GM12864 (cell line): ENCODE measurements around the gene MAP4K4.

Experiments
- DNase-seq: peaks from one replicate; pipeline ENCODE4 v3.0.0-alpha.2; 2011; ENCODE audit warnings: low read depth
- H3K4me3 ChIP-seq: 2 replicates; pipeline ENCODE4 v1.5.1; 2011; ENCODE audit warnings: mild to moderate bottlenecking, low read depth, low read length, control low read depth
- TF ChIP-seq, protein P1 (sequence below): IDR thresholded peaks from 2 replicates; pipeline ENCODE4 v1.5.1; 2011; ENCODE audit warnings: low read depth, mild to moderate bottlenecking, moderate library complexity, low read length, control low read depth, inconsistent platforms; ENCODE audit errors: missing control alignments

Gene MAP4K4

DNA sequence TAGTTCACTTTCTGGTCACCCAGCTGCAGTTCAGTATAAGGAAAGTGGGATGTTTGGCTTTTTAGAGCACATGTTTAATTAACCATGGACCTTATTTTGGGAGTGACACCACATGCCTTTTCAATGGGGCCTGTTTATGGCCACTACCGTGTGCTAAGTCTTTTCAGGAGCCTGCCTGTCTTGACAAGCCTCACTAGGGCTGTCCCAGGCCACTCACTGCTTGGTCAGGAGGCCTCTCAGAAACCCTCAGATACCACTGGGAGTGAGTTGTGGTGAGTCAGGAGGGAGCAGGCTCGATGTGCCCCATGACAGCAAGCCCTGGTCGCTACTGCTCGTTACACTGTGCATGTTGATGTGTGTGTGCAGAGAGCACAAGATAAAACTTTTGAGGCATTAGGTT is 123.0 kb downstream of the MAP4K4 start:
- TF ChIP-seq, protein P1, sequence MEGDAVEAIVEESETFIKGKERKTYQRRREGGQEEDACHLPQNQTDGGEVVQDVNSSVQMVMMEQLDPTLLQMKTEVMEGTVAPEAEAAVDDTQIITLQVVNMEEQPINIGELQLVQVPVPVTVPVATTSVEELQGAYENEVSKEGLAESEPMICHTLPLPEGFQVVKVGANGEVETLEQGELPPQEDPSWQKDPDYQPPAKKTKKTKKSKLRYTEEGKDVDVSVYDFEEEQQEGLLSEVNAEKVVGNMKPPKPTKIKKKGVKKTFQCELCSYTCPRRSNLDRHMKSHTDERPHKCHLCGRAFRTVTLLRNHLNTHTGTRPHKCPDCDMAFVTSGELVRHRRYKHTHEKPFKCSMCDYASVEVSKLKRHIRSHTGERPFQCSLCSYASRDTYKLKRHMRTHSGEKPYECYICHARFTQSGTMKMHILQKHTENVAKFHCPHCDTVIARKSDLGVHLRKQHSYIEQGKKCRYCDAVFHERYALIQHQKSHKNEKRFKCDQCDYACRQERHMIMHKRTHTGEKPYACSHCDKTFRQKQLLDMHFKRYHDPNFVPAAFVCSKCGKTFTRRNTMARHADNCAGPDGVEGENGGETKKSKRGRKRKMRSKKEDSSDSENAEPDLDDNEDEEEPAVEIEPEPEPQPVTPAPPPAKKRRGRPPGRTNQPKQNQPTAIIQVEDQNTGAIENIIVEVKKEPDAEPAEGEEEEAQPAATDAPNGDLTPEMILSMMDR = no peak
- no peak overlapping the region for H3K4me3 ChIP-seq
- DNase-seq = no peak

DNA sequence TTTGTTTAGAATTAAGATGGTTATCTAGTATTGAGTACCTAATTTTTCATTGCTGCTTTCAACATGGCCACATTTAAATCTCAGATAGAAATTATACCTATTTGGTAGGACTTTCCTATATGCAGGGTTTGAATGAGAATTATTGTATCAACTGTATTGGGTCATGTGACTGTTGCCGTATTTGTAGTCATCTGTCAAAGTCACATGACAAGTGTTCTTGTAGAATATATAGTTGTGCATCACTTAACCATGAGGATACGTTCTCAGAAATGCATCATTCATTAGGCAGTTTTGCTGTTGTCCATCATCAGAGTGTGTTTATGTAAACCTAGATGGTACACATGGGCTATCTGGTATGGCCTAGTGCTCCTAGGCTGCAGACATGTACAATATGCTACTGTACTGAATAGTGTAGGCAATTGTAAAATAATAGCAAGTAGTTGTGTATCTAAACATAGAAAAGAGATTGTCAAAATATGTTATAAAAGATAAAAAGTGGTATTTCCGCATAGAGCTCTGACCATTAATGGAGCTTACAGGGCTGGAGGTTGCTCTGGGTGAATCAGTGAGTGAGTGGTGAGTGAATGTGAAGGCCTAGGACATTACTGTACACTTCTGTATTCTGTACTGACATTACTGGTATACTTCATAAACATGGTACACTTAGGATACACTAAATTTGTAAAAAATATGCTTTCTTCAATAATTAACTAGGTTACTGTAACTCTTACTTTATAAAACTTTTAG is 123.7 kb downstream of the MAP4K4 start:
- no peak for DNase-seq
- TF ChIP-seq, protein P1 = no peak
- H3K4me3 ChIP-seq = no peak overlapping the region

DNA sequence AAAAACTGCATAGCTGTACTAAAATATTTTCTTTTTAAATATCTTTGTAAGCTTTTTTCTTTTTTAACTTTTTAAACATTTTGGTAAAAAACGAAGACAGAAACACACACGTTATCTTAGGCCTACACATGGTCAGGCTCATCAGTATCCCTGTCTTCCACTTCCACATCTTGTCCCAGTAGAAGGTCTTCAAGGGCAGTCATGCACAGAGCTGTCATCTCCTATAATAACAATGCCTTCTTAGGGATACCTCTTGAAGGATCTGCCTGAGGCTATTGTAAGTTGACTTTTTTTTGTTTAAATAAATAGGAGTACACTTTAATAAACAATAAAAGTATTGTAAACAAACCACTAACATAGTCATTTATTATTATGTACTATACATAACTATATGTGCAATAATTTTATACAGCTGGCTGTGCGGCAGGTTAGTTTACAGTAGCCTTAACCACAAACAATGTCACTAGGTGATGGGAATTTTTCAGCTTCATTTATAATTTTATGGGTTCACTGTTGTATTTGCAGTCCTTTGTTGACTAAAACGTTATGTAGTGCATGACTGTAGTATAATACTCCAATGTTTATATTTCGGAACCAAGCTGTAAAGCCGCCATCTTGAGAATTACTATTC is 124.4 kb downstream of the MAP4K4 start:
- TF ChIP-seq, protein P1 = no peak
- no peak overlapping the region for H3K4me3 ChIP-seq
- DNase-seq = no peak

DNA sequence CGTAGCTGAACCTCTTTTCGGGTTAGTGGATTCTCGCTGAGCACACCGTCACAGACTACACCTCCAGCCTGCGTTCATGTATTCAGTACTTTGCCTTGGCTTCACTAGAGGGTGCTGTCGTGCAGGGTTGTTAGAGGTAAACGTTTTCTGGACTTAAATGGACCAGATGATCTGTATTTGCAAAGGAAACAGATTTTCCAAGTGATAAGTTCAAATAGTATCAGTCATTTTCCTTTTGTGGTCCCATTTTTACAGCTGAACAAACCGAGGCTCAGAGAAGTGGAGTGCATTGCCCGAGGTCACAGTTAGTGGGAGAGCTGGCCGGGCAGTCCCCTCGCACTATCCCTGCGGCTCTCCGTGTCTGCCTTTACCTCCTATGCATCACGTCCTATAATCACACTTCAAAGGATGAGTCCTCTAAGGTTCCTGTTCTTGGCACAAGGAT is 125.9 kb downstream of the MAP4K4 start:
- peak; percentile 21 for DNase-seq
- H3K4me3 ChIP-seq = no peak overlapping the region
- TF ChIP-seq, protein P1 = peak; percentile 75

DNA sequence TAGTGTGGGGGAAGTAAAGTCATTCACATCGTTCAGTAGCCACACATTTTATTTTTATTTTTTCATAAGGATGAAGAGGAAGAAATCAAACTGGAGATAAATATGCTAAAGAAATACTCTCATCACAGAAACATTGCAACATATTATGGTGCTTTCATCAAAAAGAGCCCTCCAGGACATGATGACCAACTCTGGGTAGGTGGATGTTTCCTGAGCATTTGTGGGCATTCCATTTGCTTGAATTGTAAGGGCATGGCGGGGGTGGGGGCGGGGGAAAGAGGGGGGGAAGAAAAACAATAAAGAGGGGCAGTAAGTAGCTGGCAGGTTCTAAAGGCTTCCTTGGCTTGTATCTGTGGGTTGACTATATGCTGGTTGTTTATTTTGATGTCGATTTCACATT is 126.4 kb downstream of the MAP4K4 start:
- TF ChIP-seq, protein P1 = no peak
- no peak for DNase-seq
- H3K4me3 ChIP-seq = no peak overlapping the region

DNA sequence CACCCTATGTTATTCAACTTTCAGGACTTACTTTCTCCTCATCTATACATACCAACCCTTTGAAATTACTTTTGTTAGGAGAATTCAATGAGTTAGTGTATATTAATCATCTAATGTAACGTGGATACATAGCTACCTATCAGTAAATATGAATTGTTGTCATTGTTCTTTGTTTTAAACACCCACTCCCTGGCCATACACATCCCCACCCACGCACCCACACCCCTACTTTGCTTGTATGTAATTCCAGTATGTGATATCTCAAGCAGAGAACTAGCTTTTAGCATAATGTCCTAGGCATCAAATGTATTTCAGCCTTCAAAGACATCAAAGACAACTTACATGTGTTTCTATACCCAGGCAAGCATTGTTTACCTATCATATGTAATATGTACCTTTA is 129.2 kb downstream of the MAP4K4 start:
- TF ChIP-seq, protein P1 = no peak
- DNase-seq = no peak

DNA sequence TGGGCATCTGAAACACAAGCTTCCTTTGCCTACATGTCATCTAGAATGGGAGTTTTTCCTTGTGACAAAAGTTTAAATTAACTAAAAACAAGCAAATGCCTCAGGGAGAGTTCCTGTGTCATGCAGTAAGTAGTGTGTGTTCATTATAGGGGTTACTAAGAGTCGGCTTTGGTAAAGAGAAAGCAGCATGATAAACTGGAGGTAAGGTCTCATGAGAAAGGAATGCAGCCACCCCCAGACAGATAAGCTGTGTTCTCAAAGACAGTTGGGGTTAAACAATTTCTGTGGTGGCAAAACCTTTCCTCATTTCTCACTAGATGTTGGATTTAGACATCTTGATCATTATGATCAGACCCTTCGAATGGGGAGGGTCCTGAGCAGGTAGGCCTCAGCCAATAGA is 129.7 kb downstream of the MAP4K4 start:
- no peak for DNase-seq
- no peak overlapping the region for H3K4me3 ChIP-seq
- TF ChIP-seq, protein P1 = no peak

More for the DNA sequence above, 129.2 kb downstream of the MAP4K4 start:
- H3K4me3 ChIP-seq = no peak overlapping the region
